Fibroblast of skin of back (primary cell): Measurements from ENCODE around the gene ZAP70.
A peak's percentile ranks its signal among the peaks of the same experiment; 100 is the strongest.

Experiments
- DNase-seq: peaks from one replicate; pipeline ENCODE4 v3.0.0-alpha.2; 2013

ZAP70 gene

GRCh38 chr2:97717613-97717995 is 4.2 kb downstream of the ZAP70 start:
- no peak for DNase-seq

- no peak for DNase-seq
Observed at GRCh38 chr2:97718051-97718882, 4.9 kb downstream of the ZAP70 start.

DNA sequence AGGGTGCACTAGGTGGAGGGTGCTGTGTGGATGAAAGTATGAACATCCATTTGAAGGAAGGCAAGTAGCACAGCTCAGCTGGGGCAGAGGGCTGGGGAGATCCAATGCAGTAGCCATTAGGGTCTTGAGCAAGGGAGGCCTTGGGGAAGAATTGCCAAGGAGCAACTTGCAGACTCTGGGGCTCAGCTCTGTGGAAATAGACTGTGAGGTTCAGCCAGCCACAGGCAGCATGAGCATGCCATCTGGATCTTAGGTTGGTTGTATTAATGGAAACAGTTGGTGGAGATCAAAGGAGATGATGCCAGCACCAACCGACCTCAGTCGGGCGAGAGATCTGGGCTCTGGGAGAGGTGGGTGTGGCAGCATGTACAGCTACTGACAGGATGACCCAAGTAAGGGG is 5.6 kb downstream of the ZAP70 start:
- DNase-seq, result no peak

DNA sequence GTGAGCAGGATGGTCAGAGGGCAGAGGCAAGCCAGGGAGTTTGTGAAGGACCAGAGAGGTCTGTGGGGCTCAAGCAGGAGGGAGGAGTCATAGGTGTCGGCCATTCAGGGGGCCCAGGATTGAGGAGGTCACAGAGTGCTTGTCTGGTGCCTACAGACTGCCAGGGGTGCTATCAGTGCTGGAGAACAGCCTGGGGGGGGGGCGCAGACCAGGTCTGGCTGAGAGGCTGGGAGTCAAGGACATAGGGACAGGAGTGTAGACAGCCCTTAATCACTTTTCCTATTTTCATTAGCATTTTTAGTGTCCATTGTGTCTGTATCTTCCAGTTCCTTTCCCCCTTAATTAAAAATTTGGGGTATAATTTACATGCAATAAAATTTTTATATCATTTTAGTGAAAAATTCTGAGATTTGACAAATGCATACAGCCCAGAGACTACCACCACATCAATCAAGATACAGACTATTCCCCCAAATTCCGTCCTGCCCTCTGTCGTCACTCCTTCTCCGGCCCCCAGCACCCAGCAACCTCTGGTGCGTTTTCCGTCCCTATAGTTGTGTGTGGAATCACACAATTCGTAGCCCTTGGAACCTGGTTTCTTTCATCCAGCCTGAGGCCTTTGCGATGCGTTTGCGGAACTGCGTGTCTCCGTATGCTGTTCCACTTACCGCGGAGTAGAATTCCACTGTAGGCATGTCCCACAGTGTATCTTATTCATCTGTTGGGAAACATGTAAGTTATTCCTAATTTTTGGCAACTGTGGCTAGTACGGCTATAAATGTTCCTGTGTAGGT is 6.2 kb downstream of the ZAP70 start:
- no peak for DNase-seq

DNA sequence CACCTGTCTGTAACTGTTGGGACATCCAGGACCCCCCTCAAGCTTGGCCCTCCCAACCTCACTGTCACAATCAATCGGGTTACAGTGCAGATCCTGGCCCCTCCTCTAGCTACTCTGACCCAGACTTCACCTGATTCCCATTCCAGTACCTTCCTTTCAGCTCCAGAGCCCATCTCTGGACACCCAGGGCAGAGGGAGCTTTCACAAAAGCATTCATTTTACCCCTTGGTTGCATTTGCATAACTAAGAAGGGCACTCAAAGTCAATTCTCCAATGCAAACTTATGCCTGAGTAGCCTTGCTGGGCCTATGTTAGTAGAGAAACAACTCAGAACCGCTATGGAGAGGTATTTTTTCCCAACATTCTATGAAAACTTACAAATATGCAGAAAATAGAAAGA is 7.4 kb downstream of the ZAP70 start:
- no peak for DNase-seq

DNA sequence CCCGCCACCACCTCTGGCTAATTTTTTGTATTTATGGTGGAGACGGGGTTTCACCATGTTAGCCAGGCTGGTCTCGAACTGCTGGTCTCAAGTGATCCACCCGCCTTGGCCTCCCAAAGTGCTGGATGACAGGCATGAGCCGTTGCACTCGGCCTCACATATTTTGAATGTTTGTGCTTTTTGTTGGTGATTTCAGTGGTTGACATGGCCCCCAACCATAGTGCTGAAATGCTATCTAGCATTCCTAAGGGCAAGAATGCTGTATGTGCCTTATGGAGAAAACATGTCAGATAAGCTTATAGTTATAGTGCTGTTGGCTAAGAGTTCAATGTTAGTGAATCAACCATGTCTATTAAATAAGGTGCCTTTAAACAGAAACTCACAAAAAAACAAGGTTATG is 8.9 kb downstream of the ZAP70 start:
- peak; percentile 13 for DNase-seq

GRCh38 chr2:97723156-97724072 is 10.0 kb downstream of the ZAP70 start:
- no peak for DNase-seq

DNA sequence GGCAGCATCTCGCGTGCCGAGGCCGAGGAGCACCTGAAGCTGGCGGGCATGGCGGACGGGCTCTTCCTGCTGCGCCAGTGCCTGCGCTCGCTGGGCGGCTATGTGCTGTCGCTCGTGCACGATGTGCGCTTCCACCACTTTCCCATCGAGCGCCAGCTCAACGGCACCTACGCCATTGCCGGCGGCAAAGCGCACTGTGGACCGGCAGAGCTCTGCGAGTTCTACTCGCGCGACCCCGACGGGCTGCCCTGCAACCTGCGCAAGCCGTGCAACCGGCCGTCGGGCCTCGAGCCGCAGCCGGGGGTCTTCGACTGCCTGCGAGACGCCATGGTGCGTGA is 10.7 kb downstream of the ZAP70 start:
- DNase-seq, result no peak

- DNase-seq, result no peak
Observed at GRCh38 chr2:97724501-97724900, 11.1 kb downstream of the ZAP70 start.

- DNase-seq, result no peak
Observed at GRCh38 chr2:97724946-97725688, 11.7 kb downstream of the ZAP70 start.

GRCh38 chr2:97726261-97727064 is 13.1 kb downstream of the ZAP70 start:
- DNase-seq, result no peak

DNA sequence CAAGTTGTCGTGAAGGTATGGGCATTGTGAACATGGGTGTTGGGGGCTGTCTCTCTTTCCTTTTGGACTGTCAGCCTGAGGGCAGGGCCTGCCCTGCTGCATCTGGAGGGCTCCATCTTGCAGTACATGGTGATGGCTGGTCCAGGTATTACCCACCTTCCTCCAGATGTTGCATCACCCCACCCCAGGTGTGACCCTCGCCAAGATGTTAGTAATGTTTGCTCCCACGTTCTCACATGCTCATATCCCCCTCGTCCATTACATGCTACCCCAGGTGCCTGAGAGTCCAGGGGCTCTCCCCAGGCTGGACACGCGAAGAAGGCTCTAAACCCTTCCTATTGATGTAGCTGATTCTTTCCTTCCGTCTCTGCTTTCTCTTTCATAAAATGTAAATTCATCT is 13.9 kb downstream of the ZAP70 start:
- no peak for DNase-seq

DNA sequence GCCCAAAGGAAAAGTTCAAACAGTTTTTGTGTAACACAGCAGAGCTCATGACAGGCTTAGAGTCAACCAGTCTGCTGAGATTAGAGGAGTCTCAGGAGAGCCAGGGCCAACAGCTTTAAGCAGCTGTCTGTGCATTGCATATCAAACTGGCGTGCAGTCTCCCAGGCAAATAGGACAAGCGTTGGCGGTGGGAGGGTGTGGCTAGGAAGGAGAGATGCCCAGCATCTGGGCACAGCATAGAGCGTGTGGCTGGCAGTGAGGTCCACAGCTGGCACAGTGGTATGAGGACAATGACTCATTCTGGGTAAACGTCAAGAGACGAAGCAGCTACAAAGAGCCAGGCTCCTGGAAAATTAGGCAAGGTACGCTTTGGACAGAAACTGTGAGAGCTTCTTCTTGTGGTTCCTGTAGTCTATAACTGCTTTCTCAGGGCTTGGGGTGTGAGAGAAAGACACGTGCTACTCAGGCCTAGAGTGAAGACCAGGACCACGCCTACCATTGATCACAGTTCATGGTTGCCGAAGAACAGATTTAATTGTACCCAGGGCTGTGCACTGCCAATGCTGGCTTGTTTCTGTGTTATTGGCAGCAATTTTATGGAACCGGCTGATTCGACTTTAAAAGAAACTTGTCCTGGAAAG is 14.8 kb downstream of the ZAP70 start:
- DNase-seq, result no peak

- DNase-seq, result peak; percentile 63
Observed at GRCh38 chr2:97730245-97730644, 16.9 kb downstream of the ZAP70 start.

DNA sequence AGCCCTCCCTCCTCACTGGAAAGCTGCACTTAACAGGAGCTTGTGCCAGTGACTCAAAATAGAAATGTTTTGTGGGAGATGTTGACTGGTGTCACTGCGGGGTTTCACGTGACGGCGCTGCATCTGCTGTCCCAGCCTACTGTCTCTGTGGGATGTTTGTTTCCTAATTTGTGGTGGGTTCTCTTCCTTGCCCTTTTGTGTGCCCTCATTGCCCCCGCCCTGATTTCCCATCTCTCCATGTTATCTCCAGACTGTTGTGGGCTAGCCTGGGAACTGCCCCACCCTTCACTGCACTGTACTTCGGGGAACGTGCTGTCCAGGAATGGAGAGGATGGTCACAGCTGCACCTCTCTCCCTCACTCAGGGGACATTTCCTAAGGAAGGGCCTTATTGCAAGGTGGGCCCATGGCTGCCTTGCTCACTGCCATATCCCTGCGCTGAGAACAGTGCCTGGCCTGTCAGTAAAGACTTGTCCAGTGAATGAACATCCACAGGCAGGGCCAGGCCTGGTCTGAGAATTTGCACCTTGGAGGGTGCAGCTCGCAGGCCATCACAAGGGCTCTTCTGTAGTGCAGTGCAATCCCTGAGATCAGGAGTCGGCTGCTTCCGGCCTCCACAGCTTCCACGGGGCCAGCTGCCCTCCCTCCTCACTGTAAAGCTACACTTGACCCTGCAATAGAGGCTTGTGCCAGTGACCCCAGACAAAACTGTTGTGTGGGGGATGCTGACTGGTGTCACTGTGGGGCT is 18.1 kb downstream of the ZAP70 start:
- DNase-seq, result no peak

GRCh38 chr2:97732436-97733340 is 19.3 kb downstream of the ZAP70 start:
- no peak for DNase-seq

GRCh38 chr2:97733341-97734035 is 20.1 kb downstream of the ZAP70 start:
- DNase-seq, result no peak
